A204.1 (cell line): ENCODE measurements around the gene SEC24B.
"Not testable (repeated sequence)": the region's sequence is repeated elsewhere in the genome, so short reads cannot be mapped to it uniquely, and the experiment has no call there.

Source experiments
- FAIRE-seq: peaks from 2 replicates; lab custom pipeline; 2012; peaks lifted over from hg19 to GRCh38; lab: Jason Lieb, UNC

Gene SEC24B

DNA sequence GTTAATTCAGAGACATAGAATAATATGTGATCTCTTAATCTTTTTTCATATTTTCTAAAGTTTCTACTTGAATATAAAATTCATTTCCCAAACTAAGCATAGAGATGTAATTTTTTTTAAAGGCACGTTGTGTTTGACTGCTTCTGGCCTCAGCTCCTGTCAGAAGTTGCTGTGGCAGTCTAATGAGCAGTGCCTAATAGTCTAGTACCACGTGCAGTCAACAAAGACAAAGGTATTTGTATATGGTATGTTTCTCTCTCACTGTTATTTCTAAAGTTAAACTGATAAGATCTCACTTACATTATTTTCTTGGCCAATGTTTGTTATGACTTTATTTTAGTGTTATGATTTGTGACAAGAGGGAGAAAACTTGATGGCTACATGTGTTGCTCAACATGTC lies 77.8 kb downstream of the SEC24B start:
- FAIRE-seq: no peak

DNA sequence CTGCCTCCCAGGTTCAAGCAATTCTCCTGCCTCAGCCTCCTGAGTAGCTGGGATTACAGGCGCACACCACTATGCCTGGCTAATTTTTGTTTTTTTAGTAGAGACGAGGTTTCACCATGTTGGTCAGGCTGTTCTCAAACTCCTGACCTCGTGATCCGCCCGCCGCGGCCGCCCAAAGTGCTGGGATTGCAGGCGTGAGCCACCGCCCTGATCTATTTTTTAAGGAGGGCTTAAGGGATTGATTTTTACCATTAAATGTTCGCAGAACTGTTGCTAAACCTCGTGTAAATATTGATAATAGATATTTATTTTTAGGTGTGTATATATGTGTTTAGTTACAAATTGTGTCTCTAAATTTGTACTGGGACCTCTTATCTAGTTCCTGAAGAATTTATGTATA lies 79.8 kb downstream of the SEC24B start:
- not testable (repeated sequence) for FAIRE-seq

DNA sequence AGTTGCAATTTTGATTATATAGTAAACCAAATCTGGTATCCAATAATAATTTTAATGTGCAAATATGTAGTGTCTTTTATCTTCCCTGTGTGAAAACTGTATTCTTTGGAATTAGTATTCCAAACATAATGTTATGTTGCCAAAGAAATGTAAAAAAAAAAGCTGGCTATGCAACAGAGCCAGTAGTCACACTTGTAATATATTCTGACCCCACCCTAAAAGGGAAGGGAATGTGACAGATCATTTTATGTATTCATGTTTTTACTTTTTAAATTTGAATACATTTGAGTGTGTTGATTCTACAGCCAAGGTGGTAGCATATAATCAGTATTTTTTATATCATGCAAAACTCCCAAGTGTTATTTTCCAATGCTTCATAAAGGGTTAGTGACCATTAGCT lies 98.6 kb downstream of the SEC24B start:
- no peak for FAIRE-seq

DNA sequence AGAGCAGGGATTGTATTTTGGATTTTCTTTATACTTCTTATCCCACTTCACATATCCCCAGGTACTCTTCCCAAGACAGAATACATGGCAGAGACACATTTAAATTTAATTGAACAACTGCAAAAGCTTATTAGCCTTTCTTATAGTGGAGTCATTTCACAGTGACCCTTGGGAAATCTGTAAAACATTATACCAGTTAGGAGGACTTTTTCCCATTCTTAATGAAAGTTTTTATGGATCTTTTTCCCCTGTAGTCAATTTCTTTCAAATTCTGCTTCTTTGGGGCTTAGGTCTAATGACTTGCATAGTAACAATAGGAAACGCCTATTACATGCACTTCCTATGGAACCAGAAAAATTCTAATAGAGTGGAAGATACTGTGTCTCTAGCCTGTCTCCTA lies 111.8 kb downstream of the SEC24B start:
- FAIRE-seq: no peak

DNA sequence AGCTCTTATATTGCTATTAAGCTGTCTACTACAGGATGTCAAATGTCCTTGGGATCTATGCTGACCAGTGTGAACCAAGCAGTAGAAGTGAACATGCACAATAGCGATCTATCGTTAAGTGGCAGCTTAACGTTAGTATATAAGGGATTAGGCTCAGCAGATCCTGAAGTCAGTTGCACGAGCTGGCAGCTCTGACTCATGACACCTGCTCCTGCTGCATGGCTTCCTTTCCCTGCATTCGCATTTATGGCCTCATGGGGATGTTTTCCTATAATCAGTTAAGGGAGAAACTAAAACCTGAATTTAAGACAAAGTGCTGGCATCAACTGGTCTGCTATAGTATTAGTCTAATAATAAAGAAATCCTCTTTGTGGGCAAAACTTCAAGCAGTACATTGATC lies 113.8 kb downstream of the SEC24B start:
- FAIRE-seq: no peak

DNA sequence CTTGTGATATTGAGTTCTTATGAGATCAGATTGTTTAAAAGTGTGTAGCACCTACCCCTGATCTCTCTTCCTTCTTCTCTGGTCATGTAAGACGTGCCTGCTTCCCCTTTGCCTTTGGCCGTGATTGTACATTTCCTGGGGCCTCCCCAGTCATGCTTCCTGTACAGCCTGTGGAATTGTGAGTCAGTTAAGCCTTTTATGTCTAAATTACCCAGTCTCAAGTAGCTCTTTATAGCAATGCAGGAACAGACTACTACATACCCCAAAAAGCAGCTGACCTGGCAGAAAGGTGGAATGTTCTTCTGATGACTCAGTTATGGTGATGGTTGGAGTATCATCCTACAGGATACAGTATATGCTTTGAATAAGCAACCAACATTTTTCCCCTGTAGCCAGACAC lies 115.0 kb downstream of the SEC24B start:
- no peak for FAIRE-seq

DNA sequence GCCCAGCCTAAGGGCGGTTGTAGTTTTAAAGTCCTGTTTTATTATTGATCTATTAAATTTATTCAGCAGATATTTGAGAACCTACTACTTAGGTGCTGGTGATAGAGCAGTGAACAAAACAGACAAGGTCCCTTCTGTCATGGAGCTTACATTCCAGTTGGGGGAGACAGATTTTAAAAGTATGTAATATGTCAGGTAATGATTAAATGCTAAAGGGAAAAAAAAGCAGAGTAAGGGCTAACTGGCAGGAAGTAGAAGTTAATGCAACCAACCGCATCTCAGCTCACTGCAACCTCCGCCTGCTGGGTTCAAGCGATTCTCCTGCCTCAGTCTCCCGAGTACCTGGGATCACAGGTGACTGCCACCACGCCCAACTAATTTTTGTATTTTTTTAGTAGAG lies 118.6 kb downstream of the SEC24B start:
- no peak for FAIRE-seq

DNA sequence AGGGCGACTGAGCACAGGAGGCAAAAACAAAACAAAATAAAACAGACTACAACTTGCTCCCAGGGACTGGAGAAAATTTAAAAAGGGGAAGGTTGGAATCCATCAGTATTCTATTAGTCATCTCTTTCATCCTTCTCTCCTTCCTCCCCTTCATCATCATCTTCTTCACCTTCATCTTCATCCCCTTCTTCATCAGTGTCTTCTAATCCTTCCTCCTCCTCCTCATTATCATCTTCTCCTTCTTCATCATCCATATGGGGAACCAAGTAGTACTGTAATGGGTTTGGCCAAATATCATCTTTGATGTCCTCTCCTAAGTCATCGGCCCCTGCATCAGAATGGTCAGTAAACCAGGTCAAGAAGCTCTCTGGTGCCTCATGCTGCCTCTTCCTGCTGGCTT lies 119.5 kb downstream of the SEC24B start:
- FAIRE-seq: no peak

DNA sequence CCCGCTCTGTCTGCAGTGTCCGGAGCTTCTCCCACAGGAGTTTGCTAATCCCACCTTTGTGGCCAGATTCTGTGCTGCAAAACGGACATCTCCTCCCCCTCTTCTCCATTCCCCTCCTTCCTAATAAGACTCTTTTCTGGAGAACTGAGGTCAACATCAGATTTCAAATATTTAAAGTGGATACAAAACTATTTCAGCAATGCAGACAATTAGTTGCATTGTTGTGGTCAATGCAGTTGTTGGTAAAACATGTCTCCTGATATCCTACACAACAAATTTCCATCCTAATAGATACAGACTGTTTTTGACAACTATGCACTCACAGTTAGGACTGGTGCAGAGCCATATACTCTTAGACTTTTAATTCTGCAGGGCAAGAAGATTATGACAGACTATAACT lies 121.4 kb downstream of the SEC24B start:
- no peak for FAIRE-seq

DNA sequence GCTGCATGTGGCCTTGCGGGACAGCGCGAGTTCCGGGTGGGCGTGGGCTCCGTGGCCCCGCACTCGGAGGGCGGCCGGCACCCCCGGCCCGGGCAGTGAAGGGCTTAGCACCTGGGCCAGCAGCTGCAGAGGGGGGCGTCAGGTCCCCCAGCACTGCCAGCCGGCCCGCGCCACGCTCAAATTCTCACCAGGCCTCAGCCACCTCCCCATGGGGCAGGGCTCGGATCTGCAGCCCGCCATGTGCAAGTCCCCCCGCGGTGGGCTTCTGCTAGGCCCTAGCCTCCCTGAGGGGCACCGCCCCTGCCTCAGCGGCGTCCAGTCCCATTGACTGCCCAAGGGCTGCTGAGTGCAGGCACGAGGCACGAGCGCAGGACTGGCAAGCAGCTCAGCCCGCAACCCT lies 123.8 kb downstream of the SEC24B start:
- no peak for FAIRE-seq

DNA sequence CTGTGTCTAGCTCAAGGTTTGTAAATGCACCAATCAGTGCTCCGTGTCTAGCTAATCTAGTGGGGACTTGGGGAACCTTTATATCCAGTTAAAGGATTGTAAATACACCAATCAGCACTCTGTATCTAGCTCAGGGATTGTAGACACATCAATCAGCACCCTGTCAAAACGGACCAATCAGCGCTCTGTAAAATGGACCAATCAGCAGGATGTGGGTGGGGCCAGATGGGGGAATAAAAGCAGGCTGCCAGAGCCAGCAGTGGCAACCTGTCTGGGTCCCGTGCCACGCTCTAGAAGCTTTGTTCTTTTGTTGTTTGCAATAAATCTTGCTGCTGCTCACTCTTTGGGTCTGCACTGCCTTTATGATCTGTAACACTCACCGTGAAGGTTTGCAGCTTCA lies 124.5 kb downstream of the SEC24B start:
- not testable (repeated sequence) for FAIRE-seq

DNA sequence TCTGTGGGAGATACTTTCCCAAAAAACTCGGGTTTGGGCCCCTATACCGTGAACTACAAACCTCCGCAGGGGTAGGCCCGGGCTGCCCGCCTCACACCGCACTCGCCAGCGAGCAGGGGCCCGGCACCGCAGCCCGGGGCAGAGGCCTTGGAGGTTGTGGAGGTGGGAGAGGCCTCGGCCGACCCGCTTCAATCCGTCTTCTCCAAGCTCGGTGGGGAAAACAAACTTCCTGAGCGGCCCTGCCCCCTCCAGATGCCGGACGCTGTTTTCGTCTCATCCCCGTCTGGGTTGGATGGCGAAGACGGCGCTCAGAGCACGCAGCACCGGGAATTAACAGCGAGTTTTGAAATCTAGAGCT lies 126.0 kb downstream of the SEC24B start:
- FAIRE-seq: no peak

DNA sequence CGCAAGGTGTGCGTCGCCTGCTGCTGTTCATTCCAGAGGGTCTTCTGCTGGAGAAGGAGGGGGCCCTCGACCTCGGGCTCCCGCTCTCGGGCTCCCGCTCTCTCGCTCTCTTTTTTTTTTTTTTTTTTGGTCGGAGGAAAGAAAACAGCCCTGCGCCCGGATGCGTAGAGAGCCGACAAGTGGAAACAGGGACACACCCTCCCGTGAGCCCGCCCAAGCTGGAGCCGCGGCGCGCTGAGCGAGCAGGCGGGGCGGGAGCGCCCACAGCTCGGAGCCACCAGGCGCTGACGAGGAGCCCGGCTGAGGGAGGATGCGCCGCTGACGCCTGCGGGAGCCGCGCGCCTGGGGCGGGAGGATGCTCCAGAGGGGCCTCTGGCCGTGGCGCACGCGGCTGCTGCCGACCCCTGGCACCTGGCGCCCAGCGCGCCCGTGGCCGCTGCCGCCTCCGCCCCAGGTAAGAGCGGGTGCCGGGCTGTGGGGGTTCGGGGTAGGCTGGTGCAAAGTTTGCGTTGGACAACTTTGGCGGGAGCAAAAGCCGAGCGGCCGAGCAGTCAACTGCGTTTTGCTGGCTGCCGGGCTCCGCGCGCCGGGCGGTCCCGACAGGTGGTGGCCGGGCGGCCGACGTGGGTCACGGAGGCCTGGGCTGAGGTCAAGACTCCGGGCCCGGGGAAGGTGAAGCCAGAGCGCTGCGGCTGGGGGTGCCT lies 126.5 kb downstream of the SEC24B start, which contains the start of gene MCUB:
MCUB (plus strand) TSS at position 264 of the 704 bp plus-strand sequence; CDS start at position 356, 92 bp downstream.
- no peak for FAIRE-seq

DNA sequence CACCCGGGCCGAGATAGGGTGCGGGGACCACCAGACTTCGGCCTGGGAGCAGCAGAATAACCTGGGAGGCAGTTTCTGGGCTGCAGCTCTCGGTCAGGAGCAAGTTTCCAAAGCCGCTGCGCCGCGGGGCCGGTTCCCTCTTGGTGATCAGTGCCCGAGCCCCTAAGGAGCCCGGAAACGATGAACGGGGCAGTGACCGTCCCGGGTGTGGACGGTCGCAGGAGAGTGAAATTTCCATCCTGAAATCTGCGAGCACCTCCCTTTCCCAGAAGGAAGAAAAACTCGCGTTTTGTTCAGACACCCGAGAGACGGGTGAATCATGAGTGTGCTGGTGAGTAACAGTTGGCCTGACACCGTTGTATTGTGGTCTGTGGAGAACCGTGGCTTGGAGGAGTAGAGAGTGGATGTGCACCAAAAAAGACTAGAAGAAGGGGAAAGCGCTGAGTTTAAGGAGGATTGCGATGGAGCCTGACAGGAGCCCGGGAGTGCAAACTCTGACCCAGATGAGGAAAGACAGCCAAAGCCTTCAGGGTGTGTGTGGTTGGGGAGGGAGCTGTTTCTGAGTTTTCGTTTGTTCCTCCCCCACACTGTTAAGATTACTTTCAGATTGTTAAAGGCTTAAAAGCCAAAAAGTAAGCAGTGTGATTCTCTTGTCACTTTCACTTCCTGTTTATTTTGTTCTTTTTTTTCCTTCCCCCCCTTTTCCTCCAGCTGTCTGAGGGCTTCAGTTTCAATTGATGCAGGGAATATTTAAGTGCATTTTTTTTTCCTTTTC lies 127.3 kb downstream of the SEC24B start:
- FAIRE-seq: no peak

DNA sequence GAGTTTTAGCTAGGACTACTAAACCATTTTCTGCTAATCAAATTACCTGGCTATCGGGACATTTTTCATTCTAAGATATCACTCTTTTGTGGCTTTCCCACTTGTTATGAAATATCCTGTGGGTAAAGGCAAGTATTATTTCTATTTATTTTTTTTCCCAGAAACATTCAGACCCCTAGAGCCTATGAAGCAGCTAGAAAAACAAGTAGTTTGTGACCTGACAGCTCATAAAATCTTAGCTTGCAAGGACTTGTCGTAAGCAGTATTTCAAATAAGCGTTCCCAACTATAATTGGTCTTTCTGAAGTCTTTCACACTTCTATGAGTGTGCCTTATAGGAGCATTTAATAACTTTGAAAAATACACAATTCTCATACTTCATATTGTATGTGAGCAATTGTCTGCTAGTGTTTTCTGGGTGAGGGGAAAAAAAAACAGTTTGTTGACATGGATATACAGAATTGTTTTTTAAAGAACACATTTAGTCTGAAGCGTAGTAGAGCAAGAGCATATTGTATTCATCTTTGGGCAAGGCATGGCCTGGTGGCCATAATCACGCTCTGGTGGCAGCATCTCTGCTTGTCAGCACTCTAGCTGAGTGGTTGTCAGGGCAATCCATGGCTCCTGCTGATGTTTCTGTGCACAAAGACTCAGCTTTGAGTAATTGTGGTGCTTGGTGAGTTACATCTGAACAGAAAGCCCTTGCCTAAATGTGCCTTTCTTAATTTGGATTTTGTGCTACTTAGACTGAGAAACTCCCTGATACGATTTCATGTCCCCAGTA lies 129.0 kb downstream of the SEC24B start:
- FAIRE-seq: no peak

DNA sequence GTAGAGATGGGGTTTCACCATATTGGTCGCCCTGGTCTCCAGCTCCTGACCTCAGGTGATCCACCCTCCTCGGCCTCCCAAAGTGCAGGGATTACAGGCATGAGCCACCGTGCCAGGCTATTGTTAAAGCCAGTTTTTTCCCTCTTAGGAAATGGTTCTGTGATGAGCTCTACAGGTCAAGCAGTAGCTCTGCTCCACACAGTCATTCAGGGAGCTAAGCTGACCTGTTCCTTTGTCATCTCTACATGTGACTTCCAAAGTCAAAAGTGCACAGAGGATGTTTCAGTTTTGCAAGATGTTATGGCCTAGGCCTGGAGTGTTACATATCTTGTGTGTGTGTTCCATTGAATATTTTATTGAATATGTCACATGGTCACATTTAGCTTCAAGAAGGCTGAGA lies 137.9 kb downstream of the SEC24B start:
- FAIRE-seq: no peak

DNA sequence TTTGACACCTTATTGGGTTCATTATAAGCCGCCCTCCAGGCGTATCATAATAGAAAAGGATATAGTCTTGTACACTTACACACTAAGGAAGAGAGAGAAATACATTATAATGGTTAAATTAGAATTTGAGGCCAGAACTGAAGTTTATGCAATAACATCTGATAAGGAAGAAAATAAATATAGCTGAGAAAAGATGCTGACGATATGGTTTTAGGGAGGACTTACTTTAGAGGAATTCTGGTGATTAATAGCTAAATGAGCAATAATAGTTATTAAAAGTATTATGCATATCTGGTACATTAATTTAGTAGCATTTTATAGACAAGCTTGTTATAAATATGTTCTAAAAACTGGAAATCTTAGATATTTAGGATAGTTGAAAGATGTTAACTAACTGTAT lies 138.5 kb downstream of the SEC24B start:
- FAIRE-seq: no peak

DNA sequence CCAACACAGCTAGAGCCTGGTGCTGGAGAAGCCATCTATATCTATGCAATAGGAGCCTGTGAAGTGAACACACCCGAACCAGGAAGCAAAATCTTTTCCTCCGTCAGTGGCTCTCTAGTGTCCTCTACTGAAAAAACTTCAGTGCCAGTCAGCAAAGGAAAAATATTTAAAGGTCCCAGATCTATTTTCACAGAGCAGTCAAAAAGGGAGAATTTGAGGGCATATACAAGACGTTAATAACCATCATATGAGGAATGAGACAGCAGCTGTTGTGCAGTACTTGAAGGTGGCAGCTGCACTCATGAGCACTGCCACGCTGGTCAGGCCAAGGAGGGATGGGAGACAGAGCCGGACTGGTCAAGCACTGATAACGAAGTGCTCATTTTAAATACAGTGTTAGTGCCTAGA lies 140.8 kb downstream of the SEC24B start:
- FAIRE-seq: no peak

DNA sequence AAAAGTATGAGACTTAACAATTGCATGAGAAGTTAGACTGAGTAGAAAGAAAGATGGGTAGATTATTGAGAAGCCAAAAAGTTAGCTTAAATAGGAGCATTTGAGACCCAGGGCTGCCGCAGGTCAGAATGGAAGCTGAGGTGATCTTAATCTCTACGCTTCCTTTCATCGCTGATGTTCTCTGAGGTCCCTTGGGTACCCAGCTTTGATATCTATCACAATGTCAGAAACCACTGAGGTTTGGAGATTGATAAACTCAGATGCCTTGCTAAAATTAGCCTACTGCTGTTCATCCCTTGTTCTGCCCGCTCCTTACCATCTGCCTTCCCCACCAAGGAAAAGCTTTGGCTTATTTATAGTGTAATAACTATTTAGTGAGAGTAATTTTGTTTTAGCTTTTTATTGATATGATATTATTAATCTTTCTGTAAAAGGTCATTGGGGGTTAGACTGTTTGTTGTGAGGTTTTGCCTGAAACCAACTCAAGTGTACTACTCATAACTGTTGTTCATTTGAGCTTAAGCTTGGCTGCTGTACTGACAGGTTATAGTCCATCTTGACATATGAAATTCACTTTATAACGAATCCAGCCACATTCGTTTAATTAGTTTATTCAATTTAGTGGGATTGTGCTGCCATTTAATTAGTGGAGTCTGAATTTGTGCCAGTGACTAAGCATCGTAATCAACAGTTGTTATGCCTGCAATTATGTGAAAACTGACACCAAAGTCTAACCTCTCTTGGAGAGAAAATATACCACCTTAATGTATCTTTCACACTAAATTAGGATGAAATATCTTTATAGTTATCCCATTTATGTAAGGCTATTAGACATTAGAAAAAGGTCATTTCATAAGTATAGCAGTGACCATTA lies 141.6 kb downstream of the SEC24B start:
- FAIRE-seq: no peak

DNA sequence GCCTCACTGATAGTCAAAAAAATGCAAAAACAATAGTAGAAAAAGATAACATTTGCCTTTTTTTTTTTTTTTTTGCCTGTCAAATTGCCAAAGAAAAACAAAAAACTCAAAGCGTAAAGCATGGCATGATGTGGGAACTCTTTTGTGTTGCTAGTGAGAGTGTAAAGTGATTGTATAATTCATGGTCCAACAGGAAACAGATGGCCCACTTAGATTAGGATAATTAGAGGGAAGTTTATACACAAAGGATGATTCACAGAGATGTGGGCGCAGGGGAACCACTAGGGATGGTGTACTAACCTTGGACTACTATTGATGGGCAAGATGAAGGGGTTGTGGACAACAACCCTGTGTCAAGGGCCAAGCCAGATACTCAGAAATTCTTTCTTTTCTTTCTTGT lies 142.8 kb downstream of the SEC24B start:
- FAIRE-seq: no peak

DNA sequence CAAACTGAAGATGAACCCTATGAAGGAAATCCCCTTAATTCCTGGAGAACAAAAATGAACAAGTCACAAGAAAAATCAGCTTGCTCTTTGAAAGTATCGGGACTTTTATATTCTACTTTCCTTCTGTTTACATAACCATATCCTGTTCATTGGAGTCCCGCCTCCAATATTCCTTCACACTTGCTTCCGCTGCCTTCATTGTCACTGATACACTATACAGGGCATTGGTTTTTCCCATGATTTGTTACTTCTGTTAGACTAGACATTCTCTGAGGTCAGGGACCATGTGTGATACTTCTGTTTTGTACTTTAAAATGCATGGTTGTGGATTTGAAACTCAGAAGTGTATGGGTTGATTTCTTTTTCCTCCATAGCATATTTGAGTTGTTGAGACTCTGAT lies 145.2 kb downstream of the SEC24B start:
- FAIRE-seq: no peak

DNA sequence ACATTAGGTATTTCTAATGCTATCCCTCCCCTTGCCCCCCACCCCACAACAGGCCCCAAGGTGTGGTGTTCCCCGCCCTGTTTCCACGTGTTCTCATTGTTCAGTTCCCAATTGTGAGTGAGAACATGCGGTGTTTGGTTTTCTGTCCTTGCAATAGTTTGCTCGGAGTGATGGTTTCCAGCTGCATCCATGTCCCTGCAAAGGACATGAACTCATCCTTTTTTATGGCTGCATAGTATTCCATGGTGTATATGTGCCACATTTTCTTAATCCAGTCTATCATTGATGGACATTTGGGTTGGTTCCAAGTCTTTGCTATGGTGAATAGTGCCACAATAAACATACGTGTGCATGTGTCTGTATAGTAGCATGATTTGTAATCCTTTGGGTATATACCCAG lies 146.4 kb downstream of the SEC24B start:
- not testable (repeated sequence) for FAIRE-seq
